ENCODE measurements around the gene TLCD2. TPM values are rescaled to one million over a fixed set of nuclear protein-coding genes. Genes with fewer than 3 reads are reported as not detected.
A peak's percentile ranks its signal among the peaks of the same experiment; 100 is the strongest.
"Not testable (repeated sequence)": the region's sequence is repeated elsewhere in the genome, so short reads cannot be mapped to it uniquely, and the experiment has no call there.

The TLCD2 gene
- total RNA-seq: 1 to 10 TPM; 7.6 to 8.2 TPM
- long read RNA-seq, donor 1, partial matches to known transcripts: 0 of 4 reads
- long read RNA-seq, donor 1, other reads (novel, unspliced or antisense): 4 of 4 reads
- long read RNA-seq, donor 2, partial matches to known transcripts: 0 of 1 reads
- long read RNA-seq, donor 2, other reads (novel, unspliced or antisense): 1 of 1 reads

- DNase-seq (ENCODE audit: low spot score): peak; percentile 93
- intact Hi-C loops (cut with DNase I): loop anchor here in 1 of 2 donors (5.0 kb wide), 2 partner anchors 38 to 58 kb away; no protein-coding TSS in a partner anchor
Observed at GRCh38 chr17:1709971-1710806, at the start of gene TLCD2. TSS of gene TLCD2 (minus strand) at chr17:1710377. CDS start at chr17:1710242, 135 bp downstream.

- intact Hi-C loops (cut with DNase I): no loop called here
Observed at GRCh38 chr17:1759529-1759928, 49.4 kb upstream of the TLCD2 start.

GRCh38 chr17:1758807-1759206 is 48.6 kb upstream of the TLCD2 start:
- DNase-seq (ENCODE audit: low spot score): no peak
- intact Hi-C loops (cut with DNase I): no loop called here

More at GRCh38 chr17:1759529-1759928, 49.4 kb upstream of the TLCD2 start:
- no peak for DNase-seq (ENCODE audit: low spot score)

- no peak for DNase-seq (ENCODE audit: low spot score)
- intact Hi-C loops (cut with DNase I): no loop called here
Observed at GRCh38 chr17:1755827-1756262, 45.7 kb upstream of the TLCD2 start.

- no peak for DNase-seq (ENCODE audit: low spot score)
- intact Hi-C loops (cut with DNase I): no loop called here
Observed at GRCh38 chr17:1755252-1755826, 45.2 kb upstream of the TLCD2 start.

GRCh38 chr17:1754430-1755112 is 44.4 kb upstream of the TLCD2 start:
- DNase-seq (ENCODE audit: low spot score): no peak
- intact Hi-C loops (cut with DNase I): no loop called here

- no peak for DNase-seq (ENCODE audit: low spot score)
- intact Hi-C loops (cut with DNase I): no loop called here
Observed at GRCh38 chr17:1753767-1754429, 43.7 kb upstream of the TLCD2 start.

- intact Hi-C loops (cut with DNase I): no loop called here
Observed at GRCh38 chr17:1752425-1753262, 42.5 kb upstream of the TLCD2 start.

GRCh38 chr17:1750628-1751027 is 40.5 kb upstream of the TLCD2 start:
- intact Hi-C loops (cut with DNase I): no loop called here
- DNase-seq (ENCODE audit: low spot score): no peak

More at GRCh38 chr17:1752425-1753262, 42.5 kb upstream of the TLCD2 start:
- no peak for DNase-seq (ENCODE audit: low spot score)

- intact Hi-C loops (cut with DNase I): no loop called here
- peak; percentile 88 for DNase-seq (ENCODE audit: low spot score)
Observed at GRCh38 chr17:1746975-1747543, 36.9 kb upstream of the TLCD2 start.

- intact Hi-C loops (cut with DNase I): no loop called here
- no peak for DNase-seq (ENCODE audit: low spot score)
Observed at GRCh38 chr17:1745513-1746020, 35.4 kb upstream of the TLCD2 start.

- peak; percentile 76 for DNase-seq (ENCODE audit: low spot score)
- intact Hi-C loops (cut with DNase I): no loop called here
Observed at GRCh38 chr17:1744551-1745512, 34.7 kb upstream of the TLCD2 start.

- intact Hi-C loops (cut with DNase I): no loop called here
Observed at GRCh38 chr17:1743088-1743439, 32.9 kb upstream of the TLCD2 start.

GRCh38 chr17:1742371-1743087 is 32.4 kb upstream of the TLCD2 start, which contains the start of gene SERPINF2:
TSS of gene SERPINF2 (plus strand) at chr17:1742871. CDS start at chr17:1744996, 2,125 bp downstream.
- no peak for DNase-seq (ENCODE audit: low spot score)
- intact Hi-C loops (cut with DNase I): no loop called here

More at GRCh38 chr17:1743088-1743439, 32.9 kb upstream of the TLCD2 start:
- DNase-seq (ENCODE audit: low spot score): no peak

GRCh38 chr17:1741899-1742298 is 31.7 kb upstream of the TLCD2 start:
- DNase-seq (ENCODE audit: low spot score); intact Hi-C loops (cut with DNase I): not testable (repeated sequence)
